ENCODE results near the gene SOCS7. TPM values are rescaled to one million over a fixed set of nuclear protein-coding genes. Genes with fewer than 3 reads are reported as not detected.

Gene SOCS7
- total and polyA plus RNA-seq, 4 donors, result 0.74 to 11.0 (median 2.9) TPM

- no peak overlapping the region for H3K9ac ChIP-seq (ENCODE audit: low read depth in 1 of 2, low read length in 2 of 2)
- H3K27me3 ChIP-seq (ENCODE audit: control insufficient read depth in 4 of 4, insufficient read depth in 4 of 4, low read length in 3 of 4), result peaks cover 0 to 2% (median 0%) of the 10 kb centered on the region in 4 donors
- DNase-seq (ENCODE audit: low spot score), result no peak
- no peaks in the 10 kb centered on the region for H3K4me1 ChIP-seq (ENCODE audit: control insufficient read depth in 4 of 4, insufficient read depth in 4 of 4, low read length in 3 of 4)
- peaks cover 0 to under 1% (median 0%) of the 10 kb centered on the region in 4 donors for H3K36me3 ChIP-seq (ENCODE audit: control insufficient read depth in 4 of 4, insufficient read depth in 3 of 4, low read depth in 1 of 4, low read length in 3 of 4)
- no peak overlapping the region for H3K4me3 ChIP-seq (ENCODE audit: low read depth in 1 of 3, low read length in 3 of 3)
- 88% methylated on average over 7 of the region's 7 CpGs for WGBS
- H3K27ac ChIP-seq (ENCODE audit: low read depth in 1 of 2, low read length in 2 of 2), result no peak overlapping the region
- H3K9me3 ChIP-seq (ENCODE audit: control insufficient read depth in 4 of 4, low read length in 3 of 4), result no peaks in the 10 kb centered on the region
- no peak for TF ChIP-seq RAD21 (IDR thresholded peaks at IDR 0.05)
- no peak for TF ChIP-seq YY1 (IDR thresholded peaks at IDR 0.05)
- TF ChIP-seq ZBTB33 (IDR thresholded peaks at IDR 0.05), result no peak
- TF ChIP-seq EGR1 (IDR thresholded peaks at IDR 0.05; ENCODE audit: low read depth in 2 of 2), result no peak
- no peak for TF ChIP-seq CTCF (IDR thresholded peaks at IDR 0.05; ENCODE audit: low read depth, low read length, missing input control)
- TF ChIP-seq FOXA1 (IDR thresholded peaks at IDR 0.05), result no peak
- TF ChIP-seq REST (IDR thresholded peaks at IDR 0.05), result no peak
- TF ChIP-seq HNF4G (IDR thresholded peaks at IDR 0.05), result no peak
- no peak for TF ChIP-seq RXRA (IDR thresholded peaks at IDR 0.05)
- TF ChIP-seq SP1 (IDR thresholded peaks at IDR 0.05), result no peak
- no peak for TF ChIP-seq HNF4A (conservative IDR thresholded peaks at IDR 0.05)
- TF ChIP-seq NR2F2 (IDR thresholded peaks at IDR 0.05), result no peak
Measured at GRCh38 chr17:38329284-38329683, 22.4 kb upstream of the SOCS7 start.

- Histone ChIP-seq H3K4me3 (ENCODE audit: low read depth in 1 of 3, low read length in 3 of 3) (no peak overlapping the region), H3K27ac (ENCODE audit: low read depth in 1 of 2, low read length in 2 of 2) (no peak overlapping the region), H3K27me3 (ENCODE audit: control insufficient read depth in 4 of 4, insufficient read depth in 4 of 4, low read length in 3 of 4) (peaks cover 0 to 2% (median 0%) of the 10 kb centered on the region in 4 donors), H3K36me3 (ENCODE audit: control insufficient read depth in 4 of 4, insufficient read depth in 3 of 4, low read depth in 1 of 4, low read length in 3 of 4) (no peaks in the 10 kb centered on the region), H3K9ac (ENCODE audit: low read depth in 1 of 2, low read length in 2 of 2) (no peak overlapping the region), H3K9me3 (ENCODE audit: control insufficient read depth in 4 of 4, low read length in 3 of 4) (no peaks in the 10 kb centered on the region), H3K4me1 (ENCODE audit: control insufficient read depth in 4 of 4, insufficient read depth in 4 of 4, low read length in 3 of 4) (no peaks in the 10 kb centered on the region)
- TF ChIP-seq TAF1 (conservative IDR thresholded peaks at IDR 0.05) (no peak), REST (IDR thresholded peaks at IDR 0.05) (no peak), MAX (IDR thresholded peaks at IDR 0.05) (no peak), FOXA2 (IDR thresholded peaks at IDR 0.05) (no peak), RAD21 (IDR thresholded peaks at IDR 0.05) (no peak), HNF4G (IDR thresholded peaks at IDR 0.05) (no peak), FOXA1 (IDR thresholded peaks at IDR 0.05) (no peak), CTCF (IDR thresholded peaks at IDR 0.05; ENCODE audit: low read depth, low read length, missing input control) (no peak), YY1 (IDR thresholded peaks at IDR 0.05) (no peak), ATF3 (IDR thresholded peaks at IDR 0.05) (no peak)
- WGBS, result 90% methylated on average over 25 of the region's 25 CpGs
- no peak for DNase-seq (ENCODE audit: low spot score)
Measured at GRCh38 chr17:38329808-38330730, 21.6 kb upstream of the SOCS7 start.
